GM18907 (cell line): ENCODE measurements around the gene CD74.

Experiments
- ATAC-seq: cut with Tn5 transposase; IDR thresholded peaks from one replicate; pipeline ENCODE4 v1.9.1; 2021; ENCODE audit warnings: mild to moderate bottlenecking, moderate library complexity; ENCODE audit not compliant: unreplicated experiment

Gene CD74

GRCh38 chr5:150397782-150398721 lies 14.7 kb downstream of the CD74 start:
- ATAC-seq, result no peak

- ATAC-seq, result no peak
Measured at GRCh38 chr5:150397146-150397781, 15.4 kb downstream of the CD74 start.

GRCh38 chr5:150396267-150396666 lies 16.4 kb downstream of the CD74 start:
- ATAC-seq, result no peak

GRCh38 chr5:150395688-150395975 lies 17.1 kb downstream of the CD74 start:
- ATAC-seq, result no peak

DNA sequence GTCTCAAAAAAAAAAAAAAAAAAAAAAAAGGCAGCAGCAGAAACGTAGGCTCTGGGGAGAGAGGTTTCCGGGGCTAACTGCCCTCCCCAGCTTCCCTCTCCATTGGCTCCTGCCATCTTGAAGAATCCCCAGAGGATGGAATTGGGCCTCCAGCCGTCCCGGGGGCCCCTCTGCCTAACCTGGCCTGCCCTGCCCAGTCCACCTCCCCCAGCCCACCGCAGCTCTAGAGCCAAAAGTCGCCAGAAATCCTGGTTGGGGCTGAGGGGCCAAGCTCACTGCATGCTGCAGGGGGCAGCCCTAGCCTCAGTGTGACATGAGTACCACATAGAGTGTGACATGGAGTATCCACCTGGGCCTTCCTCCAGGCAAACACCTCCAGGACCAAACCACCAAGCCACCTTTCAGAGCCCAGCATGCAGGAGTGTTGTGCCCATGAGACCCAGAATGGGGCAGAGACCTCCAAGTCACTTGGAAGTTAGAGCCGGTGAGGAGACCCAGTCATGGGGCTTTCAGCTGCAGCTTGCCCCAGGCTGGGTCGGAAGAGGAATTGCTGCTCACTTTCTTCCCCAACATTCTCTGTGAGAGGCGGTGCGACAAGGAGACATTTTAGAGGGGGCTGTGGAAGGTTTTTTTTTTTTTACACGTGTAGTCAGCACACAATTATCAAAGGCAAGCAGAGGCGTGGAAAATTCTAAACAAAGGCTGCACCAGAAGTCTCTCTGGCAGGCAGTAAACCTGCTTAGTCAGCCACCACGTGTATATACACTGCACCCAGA lies 17.6 kb downstream of the CD74 start:
- no peak for ATAC-seq

DNA sequence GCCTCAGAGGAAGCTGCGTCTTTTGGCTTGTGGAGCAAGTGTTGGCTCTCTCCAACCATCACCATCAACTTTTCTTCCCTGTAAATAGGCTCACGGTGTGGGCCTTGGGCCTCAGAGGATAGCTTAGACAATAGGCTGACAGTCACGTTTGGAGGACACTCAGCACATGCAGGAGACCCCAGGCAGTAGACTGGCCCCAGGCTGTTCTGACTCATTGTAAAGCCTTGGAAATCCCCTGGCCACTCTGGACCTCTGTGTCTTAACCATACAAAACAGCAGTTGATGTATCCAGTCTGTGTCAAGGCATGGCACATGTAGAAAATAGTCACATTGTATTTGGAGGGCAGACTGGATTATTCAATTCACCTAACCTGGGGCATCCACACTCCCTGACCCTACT lies 18.6 kb downstream of the CD74 start:
- peak; percentile 49 for ATAC-seq

DNA sequence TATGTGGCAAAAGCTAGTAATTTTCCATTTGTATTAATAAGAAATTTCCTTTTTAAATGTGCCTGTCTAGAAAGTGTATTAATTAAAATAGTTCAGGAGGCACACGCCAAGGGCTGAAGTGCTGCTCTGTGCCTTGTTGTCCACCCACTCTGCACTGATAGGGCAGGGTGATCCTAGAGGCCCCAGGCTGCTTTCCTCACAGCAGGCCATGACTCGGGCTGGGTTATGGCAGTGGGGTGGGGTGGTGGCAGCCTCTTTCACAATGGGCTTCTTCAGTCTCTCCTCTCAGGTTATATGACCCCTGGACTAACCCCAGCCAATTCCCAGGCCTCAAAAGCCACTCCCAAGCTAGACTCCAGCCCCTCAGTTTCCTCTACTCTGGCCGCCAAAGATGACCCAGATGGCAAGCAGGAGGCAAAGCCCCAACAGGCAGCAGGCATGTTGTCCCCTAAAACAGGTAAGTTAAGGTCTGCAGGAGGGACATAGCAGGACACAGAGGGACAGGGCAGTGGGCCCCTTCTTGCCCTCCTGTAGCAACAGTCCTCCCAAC lies 19.5 kb downstream of the CD74 start:
- ATAC-seq, result no peak

DNA sequence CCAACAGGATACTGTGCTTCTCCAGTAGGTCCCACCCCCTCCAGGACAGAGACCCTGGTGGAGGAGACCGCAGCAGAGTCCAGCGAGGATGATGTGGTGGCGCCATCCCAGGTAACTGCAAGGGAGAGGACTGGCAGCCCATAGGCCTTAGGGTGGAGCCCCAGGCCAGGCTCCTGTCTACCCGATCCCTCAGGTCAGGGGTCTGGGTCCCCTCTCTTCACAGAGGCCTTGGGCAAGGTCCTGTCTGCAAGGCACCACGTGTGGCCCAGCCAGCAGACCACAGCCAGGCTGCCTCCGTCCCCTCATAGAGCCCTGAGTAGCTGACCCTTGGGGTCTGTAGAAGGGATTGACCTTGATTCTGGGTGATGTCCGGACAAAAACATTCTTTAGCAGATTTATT lies 20.0 kb downstream of the CD74 start:
- no peak for ATAC-seq

GRCh38 chr5:150391986-150392385 lies 20.7 kb downstream of the CD74 start:
- ATAC-seq, result no peak

GRCh38 chr5:150391064-150391834 lies 21.5 kb downstream of the CD74 start:
- no peak for ATAC-seq

DNA sequence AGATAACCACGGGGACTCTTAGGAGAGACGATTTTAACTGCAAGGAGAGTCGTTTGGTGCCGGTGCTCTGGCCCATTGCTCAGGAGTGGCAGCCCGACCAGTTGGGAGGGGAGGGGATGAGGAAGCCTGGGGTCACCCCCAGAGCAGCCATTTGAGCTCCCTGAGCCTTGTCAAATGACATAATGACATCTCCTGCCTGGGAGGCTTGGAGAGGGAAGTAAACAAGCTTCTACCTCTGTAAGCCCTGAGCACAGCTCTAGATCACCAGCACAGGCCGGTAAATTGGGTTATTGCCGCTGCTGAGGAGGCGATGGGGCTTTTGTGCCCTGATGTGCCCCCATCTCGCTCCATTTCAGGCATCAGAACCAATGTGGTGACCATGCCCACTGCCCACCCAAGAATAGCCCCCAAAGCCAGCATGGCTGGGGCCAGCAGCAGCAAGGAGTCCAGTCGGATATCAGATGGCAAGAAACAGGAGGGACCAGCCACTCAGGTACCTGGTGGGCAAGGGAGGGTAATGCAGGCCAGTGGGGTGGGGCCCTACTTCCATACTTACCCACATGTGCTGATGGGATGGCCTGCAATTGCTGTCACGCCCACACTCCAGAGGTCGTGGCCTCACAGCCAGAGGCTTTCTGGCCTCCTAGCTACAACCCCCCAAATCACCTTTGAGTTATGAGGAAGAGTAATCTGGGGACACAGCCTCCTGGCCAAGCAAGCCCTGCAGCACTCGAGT lies 23.0 kb downstream of the CD74 start:
- no peak for ATAC-seq

GRCh38 chr5:150386024-150386855 lies 26.5 kb downstream of the CD74 start:
- ATAC-seq, result no peak

DNA sequence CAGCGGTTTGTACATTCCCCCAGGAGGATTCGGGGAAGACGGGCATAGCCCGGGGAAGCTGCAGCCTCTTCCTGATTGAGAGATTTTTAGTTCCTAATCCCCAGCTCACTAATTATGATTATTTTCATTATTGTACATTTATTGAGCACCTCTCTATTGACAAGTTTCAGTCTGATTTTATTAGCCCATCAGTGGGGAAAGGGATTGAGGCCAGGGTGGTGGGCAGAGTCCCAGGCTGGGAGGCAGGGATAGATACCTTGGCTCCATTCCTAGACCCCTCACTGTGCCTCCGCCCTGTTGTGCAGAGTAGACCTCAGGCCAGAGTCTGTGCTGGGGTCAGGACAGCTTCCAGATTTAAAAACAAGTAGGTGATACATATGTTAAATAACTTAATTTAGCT lies 28.0 kb downstream of the CD74 start:
- ATAC-seq, result no peak

DNA sequence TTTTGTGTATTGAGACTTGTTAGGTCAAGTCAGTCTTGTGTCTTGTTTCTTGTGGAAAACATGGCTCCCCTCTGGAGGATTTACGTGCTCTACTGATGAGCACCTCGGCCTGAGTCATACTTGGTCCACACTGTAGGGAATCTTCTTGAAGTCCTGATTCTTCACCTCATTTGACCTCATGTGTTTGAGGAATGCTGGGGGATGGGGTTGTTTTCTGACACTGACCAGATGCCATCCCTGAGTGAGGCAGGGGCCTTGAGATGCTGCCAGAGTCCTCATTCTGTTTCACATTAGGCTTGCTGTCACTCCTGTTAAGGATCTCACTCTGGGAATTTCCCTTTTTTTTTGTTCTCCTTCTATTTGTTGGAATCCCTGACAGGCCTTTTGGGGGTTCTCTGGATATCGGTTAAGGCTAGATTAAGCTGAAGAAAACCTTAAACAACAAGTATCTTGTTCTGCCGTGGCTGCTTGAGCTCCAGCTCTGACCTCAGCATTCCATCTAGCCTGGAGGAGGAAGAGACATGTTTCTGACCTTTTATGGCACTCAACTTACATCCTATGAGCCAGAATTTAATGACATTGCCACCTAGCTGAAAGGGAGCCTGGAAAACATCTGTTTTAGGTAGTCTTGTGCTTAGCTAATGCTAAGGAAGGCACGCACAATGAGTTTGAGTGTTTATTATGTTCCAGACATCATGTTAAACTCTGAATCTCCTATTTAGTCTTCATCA lies 34.6 kb downstream of the CD74 start:
- ATAC-seq, result no peak

GRCh38 chr5:150376799-150377771 lies 35.6 kb downstream of the CD74 start:
- ATAC-seq, result no peak

DNA sequence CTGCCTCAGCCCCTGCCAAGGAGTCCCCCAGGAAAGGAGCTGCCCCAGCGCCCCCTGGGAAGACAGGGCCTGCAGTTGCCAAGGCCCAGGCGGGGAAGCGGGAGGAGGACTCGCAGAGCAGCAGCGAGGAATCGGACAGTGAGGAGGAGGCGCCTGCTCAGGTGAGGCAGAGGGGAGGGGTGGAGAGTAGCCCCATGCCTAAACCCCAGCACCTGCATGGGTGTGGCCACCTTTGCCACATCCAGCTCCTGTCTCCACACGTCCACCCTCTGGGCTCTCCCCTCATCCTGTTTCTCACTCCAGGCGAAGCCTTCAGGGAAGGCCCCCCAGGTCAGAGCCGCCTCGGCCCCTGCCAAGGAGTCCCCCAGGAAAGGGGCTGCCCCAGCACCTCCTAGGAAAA lies 38.1 kb downstream of the CD74 start:
- no peak for ATAC-seq

GRCh38 chr5:150372639-150373038 lies 40.1 kb downstream of the CD74 start:
- no peak for ATAC-seq
